Heart right ventricle (tissue), 16 donors: Measurements from ENCODE around the gene ARAP1. TPM values are rescaled to one million over a fixed set of nuclear protein-coding genes. Genes with fewer than 3 reads are reported as not detected.
A peak's percentile ranks its signal among the peaks of the same experiment; 100 is the strongest.

Experiments used
- ATAC-seq, 8 donors: fragments of 200-7000 bp; cut with Tn5 transposase; one replicate each; pipeline ENCODE4 v1.9.1; 2020; ENCODE audit warnings: mild to moderate bottlenecking in 8 of 8, moderate library complexity in 8 of 8, moderate number of reproducible peaks in 1 of 8
- DNase-seq, 2 donors: peaks; one replicate each; pipeline ENCODE4 v3.0.0-alpha.2; 2020
- H3K27ac ChIP-seq, 10 donors: fragments of 200-600 bp; sonication (generic) in 2 of 10; one replicate each; pipeline versions ENCODE4 v1.5.0 to v1.8.0; 2020 to 2022; ENCODE audit warnings: mild to moderate bottlenecking in 3 of 10
- H3K27me3 ChIP-seq, 7 donors: fragments of 200-600 bp; one replicate each; pipeline ENCODE4 v1.8.0; 2021 to 2022; ENCODE audit warnings: mild to moderate bottlenecking in 2 of 7
- H3K36me3 ChIP-seq, 9 donors: fragments of 200-600 bp; sonication (generic) in 1 of 9; one replicate each; pipeline versions ENCODE4 v1.5.0 to v1.8.0; 2020 to 2022; ENCODE audit warnings: mild to moderate bottlenecking in 2 of 9
- H3K4me1 ChIP-seq, 9 donors: fragments of 200-600 bp; sonication (generic) in 1 of 9; one replicate each; pipeline versions ENCODE4 v1.5.0 to v1.8.0; 2020 to 2022; ENCODE audit warnings: mild to moderate bottlenecking in 4 of 9
- H3K4me3 ChIP-seq, 10 donors: fragments of 200-600 bp; sonication (generic) in 2 of 10; one replicate each; pipeline versions ENCODE4 v1.5.0 to v1.8.0; 2020 to 2022; ENCODE audit warnings: mild to moderate bottlenecking in 7 of 10, moderate library complexity in 2 of 10
- H3K9me3 ChIP-seq, 11 donors: fragments of 200-600 bp in 10 of 11; sonication (generic) in 2 of 11; one replicate each; pipeline versions ENCODE4 v1.5.0 to v1.8.0; 2013 to 2022; ENCODE audit warnings: mild to moderate bottlenecking in 2 of 11, control low read depth in 1 of 11, moderate library complexity in 1 of 11
- WGBS, 2 donors: extraction: QIAGEN DNeasy Blood & Tissue Kit; methylation state at CpG; one replicate each; pipeline ENCODE4 v1.1.7; 2013; ENCODE audit warnings: inconsistent platforms in 1 of 2; 5-methylcytosine and 5-hydroxymethylcytosine counted together
- intact Hi-C, 10 donors: fragments of 100-400 bp; cut with DNase I; formaldehyde crosslinking; loops; one replicate each; pipeline versions ENCODE4 v1.11.1 to v1.14.2; 2022
- polyA plus RNA-seq, 2 donors: library from polyadenylated mRNA; stranded (reverse); fragments of 200-250 nt; gene quantifications; one replicate each; pipeline ENCODE4 v1.2.3, GENCODE V29; 2013
- total RNA-seq, 10 donors: library from RNA; stranded (reverse); fragmentation: NEBNext Ultra II Directional in 3 of 10; extraction: Animal tissue kit (Norgen Biotek cat#: 25700) in 3 of 10; gene quantifications; one replicate each; pipeline versions ENCODE4 v1.2.1 to v1.2.4, GENCODE V29; 2021 to 2023
- TF ChIP-seq, protein P1 (sequence below), 9 donors: fragments of 200-600 bp; sonication (generic) in 2 of 9; IDR thresholded peaks; one replicate each; pipeline versions ENCODE4 v1.5.0 to v1.8.0; 2021 to 2022; ENCODE audit warnings: antibody characterized with exemption in 9 of 9, mild to moderate bottlenecking in 5 of 9, moderate library complexity in 1 of 9
- donor health status: Arrhythmogenic right ventricular cardiomyopathy.
- donor health status: ischemic (EF 13 %, LVEDD 7.1; RV severe dilation, severe dysfunction).
- donor health status: healthy with polysubstance abuse.
- donor health status: DM: no; HTN: yes; CAD: no.
- donor health status: DM: no; HTN: no; CAD: no.
- donor health status: ischemic (EF 25% LVEDD 6.9; RV normal size, moderate dysfunction).
- donor health status: ischemic (EF 25% LVEDD 5.7; RV mildly dilated, moderate dysfunction).
- donor health status: healthy.
- donor health status: DM: yes; HTN: yes; CAD: no.
- donor health status: Ischemic cardiomyopathy.
- donor health status: ischemic (EF 35%, LVEDD 5.7; RV mildly dilated, moderate dysfunction).
- donor health status: nonischemic (EF 11% LVEDD 7.7; RV severe dilation, severe dysfunction).
- donor health status: DM: yes; HTN: yes; CAD: no.
- donor health status: PGD.
- donor health status: ischemic (EF 29% LVEDD 5.4; RV normal size, mild dysfunction).
- donor health status: nonischemic (EF 23%, LVEDD 6.1; RV moderate dilation, normal function).

The ARAP1 gene
- total and polyA plus RNA-seq, 12 donors: 30.4 to 68.3 (median 40.8) TPM

DNA sequence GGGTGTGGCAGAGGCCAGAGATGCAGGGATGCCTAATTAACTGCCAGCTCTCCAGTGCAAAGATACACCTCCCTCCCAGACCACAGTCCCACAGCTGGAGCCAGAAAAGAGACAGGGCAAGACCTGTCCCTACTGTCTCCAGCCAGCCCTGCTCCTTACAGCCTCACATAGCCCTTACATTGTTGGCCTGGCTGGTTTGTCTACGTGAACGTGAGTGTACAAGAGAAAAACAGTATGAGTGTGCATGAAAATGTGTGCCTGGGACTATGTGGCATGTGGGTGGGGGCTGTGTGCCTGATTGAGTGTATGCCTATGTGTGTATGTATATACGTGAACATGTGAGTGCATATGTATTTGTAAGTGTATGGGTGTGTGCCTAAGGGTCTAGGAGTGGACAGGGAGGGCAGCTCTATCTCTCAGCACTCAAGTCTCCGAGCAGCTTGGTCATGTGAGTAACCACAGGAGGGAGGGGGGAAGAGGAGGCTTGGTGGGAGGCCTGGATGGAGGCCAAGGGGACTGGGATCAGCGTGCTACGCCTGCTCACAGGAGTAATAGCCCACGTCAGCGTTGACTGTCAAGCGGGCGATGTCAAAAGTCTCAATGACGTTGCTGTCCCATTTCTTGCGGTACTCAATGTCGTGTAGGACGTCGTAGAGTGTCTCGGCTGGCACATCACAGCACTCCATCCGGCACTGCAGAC is 6.6 kb upstream of the ARAP1 start:
- 43 to 58% methylated on average over 17 of the region's 17 CpGs for WGBS, 2 donors
- TF ChIP-seq, protein P1, sequence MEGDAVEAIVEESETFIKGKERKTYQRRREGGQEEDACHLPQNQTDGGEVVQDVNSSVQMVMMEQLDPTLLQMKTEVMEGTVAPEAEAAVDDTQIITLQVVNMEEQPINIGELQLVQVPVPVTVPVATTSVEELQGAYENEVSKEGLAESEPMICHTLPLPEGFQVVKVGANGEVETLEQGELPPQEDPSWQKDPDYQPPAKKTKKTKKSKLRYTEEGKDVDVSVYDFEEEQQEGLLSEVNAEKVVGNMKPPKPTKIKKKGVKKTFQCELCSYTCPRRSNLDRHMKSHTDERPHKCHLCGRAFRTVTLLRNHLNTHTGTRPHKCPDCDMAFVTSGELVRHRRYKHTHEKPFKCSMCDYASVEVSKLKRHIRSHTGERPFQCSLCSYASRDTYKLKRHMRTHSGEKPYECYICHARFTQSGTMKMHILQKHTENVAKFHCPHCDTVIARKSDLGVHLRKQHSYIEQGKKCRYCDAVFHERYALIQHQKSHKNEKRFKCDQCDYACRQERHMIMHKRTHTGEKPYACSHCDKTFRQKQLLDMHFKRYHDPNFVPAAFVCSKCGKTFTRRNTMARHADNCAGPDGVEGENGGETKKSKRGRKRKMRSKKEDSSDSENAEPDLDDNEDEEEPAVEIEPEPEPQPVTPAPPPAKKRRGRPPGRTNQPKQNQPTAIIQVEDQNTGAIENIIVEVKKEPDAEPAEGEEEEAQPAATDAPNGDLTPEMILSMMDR (IDR thresholded peaks at IDR 0.05): no peak
- peaks cover 0 to 29% (median 9%) of the 10 kb centered on the region in 9 donors for H3K4me1 ChIP-seq
- no peak overlapping the region for H3K27ac ChIP-seq
- peak; percentile 47 to 53 for DNase-seq
- intact Hi-C loops: no loop called here
- peak; percentile 13 to 63 (median 56) for ATAC-seq
- H3K36me3 ChIP-seq: peaks cover 0 to 18% (median 0%) of the 10 kb centered on the region in 9 donors
- H3K27me3 ChIP-seq: no peaks in the 10 kb centered on the region
- H3K9me3 ChIP-seq: no peaks in the 10 kb centered on the region
- H3K4me3 ChIP-seq: no peak overlapping the region

DNA sequence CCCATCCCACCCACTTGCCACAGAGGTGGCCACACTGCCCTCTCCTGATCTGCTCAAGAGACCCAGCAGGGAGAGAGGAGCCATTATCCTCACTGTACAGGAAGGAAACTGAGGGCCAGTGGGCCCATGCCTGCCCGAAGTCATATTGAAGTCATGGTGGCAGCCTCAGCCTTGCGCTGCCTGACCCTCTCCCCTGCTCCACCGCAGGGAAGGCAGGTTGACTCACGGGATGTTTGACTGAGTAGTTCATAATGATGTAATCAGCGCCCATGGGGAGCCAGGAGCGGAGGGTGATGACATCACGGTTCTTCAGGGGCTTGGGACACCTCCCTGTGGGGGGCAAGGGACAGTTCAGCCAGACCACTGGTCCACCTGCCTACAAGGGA is 6.1 kb upstream of the ARAP1 start:
- DNase-seq (no peak), ATAC-seq (peak in 1 of 8 donors; percentile 3)
- Histone ChIP-seq H3K9me3 (no peaks in the 10 kb centered on the region), H3K4me1 (peaks cover 0 to 30% (median 10%) of the 10 kb centered on the region in 9 donors), H3K36me3 (peaks cover 0 to 18% (median 0%) of the 10 kb centered on the region in 9 donors), H3K4me3 (no peak overlapping the region), H3K27me3 (no peaks in the 10 kb centered on the region), H3K27ac (no peak overlapping the region)
- WGBS, 2 donors: 88 to 93% methylated on average over 7 of the region's 7 CpGs
- TF ChIP-seq, protein P1 (IDR thresholded peaks at IDR 0.05): no peak
- intact Hi-C loops: no loop called here

DNA sequence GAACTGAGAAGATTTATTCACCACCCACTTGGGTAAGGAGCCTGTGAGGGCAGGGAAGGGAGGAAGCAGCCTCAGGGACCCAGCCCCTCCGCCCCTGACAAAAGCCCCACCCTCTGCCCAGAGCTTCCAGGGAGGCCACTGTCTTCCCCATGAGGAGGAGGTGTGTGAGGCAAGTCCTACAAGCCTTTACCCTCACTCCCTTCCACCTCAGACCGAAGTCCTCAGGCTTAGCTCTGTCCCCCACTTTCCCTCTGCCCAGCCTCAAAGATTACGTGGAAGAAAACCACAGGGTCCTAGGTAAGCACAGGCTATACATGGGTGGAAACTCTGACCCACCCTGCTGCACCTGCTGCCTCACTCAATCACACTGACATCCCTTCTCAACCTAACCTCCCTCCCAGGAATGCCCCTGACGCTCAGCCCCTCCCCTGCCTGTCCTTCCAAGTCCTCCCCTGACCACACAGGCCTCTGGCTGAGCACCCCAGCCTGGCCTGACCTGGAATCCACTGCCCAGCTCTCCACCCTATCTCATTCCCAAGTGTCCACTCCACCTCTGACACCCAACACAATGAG is 3.6 kb upstream of the ARAP1 start:
- peaks cover 4 to 41% (median 26%) of the 10 kb centered on the region in 9 donors for H3K4me1 ChIP-seq
- H3K4me3 ChIP-seq: no peak overlapping the region
- H3K9me3 ChIP-seq: no peaks in the 10 kb centered on the region
- TF ChIP-seq, protein P1 (IDR thresholded peaks at IDR 0.05): no peak
- peaks cover 0 to 18% (median 0%) of the 10 kb centered on the region in 9 donors for H3K36me3 ChIP-seq
- intact Hi-C loops: loop anchor here in 1 of 10 donors (2.0 kb wide), 1 partner anchor 17 kb away; no protein-coding TSS in a partner anchor
- no peaks in the 10 kb centered on the region for H3K27me3 ChIP-seq
- no peak overlapping the region for H3K27ac ChIP-seq
- DNase-seq (no peak), ATAC-seq (no peak)
- WGBS, 2 donors: 91 to 96% methylated on average over 4 of the region's 4 CpGs

DNA sequence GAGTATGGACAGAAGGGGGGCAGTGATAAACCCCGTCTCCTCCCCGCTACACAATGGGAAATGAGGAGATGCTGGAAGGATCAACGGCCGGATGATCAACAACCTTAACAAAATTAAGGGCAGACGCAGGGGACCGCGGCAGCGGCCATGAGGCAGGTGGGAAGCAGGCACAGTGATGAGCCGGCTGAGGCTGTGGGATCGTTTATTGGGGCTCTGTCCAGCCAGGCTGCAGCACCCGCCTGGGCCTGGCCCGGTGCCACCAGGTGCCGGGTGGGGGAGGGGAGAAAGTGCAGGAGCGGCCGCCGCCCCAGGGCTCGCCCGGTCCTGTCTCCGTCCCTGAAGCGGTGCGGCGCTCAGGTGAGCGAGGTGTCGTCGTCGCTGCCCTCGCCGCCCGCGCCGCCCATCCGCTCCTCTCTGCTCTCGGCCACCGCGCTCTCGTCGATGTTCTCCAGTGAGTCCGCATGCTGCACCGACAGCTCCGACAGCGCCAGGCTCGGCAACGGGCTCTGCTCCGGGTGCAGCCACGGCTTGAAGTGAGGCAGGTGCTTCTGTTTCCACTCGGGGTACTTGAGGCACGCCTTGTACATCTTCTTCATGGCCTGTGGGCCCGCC is 2.4 kb upstream of the ARAP1 start:
- H3K4me3 ChIP-seq: no peak overlapping the region
- ATAC-seq: no peak
- TF ChIP-seq, protein P1 (IDR thresholded peaks at IDR 0.05): no peak
- intact Hi-C loops: loop anchor here in 1 of 10 donors (2.0 kb wide), 1 partner anchor 18 kb away; no protein-coding TSS in a partner anchor
- H3K27ac ChIP-seq: no peak overlapping the region
- no peak for DNase-seq
- peaks cover 0 to 18% (median 0%) of the 10 kb centered on the region in 9 donors for H3K36me3 ChIP-seq
- WGBS, 2 donors: 84 to 85% methylated on average over 47 to 48 of the region's 48 CpGs
- H3K27me3 ChIP-seq: no peaks in the 10 kb centered on the region
- peaks cover 4 to 51% (median 25%) of the 10 kb centered on the region in 9 donors for H3K4me1 ChIP-seq
- H3K9me3 ChIP-seq: no peaks in the 10 kb centered on the region
